Endothelial cell (in vitro differentiated cells): Measurements from ENCODE around the gene SPATA20. TPM values are rescaled to one million over a fixed set of nuclear protein-coding genes. Genes with fewer than 3 reads are reported as not detected.
A peak's percentile ranks its signal among the peaks of the same experiment; 100 is the strongest.

Experiments
- DNase-seq: peaks from one replicate; pipeline ENCODE4 v3.0.0; 2021; ENCODE audit warnings: low spot score
- H3K27ac Mint-ChIP-seq: one replicate; pipeline ENCODE4 v1.8.0; 2021; ENCODE audit warnings: mixed read lengths, inconsistent platforms; ENCODE audit not compliant: unreplicated experiment
- H3K27me3 Mint-ChIP-seq: one replicate; pipeline ENCODE4 v1.8.0; 2021; ENCODE audit warnings: mild to moderate bottlenecking, moderate library complexity, mixed read lengths, inconsistent platforms; ENCODE audit not compliant: unreplicated experiment
- H3K36me3 Mint-ChIP-seq: one replicate; pipeline ENCODE4 v1.8.0; 2021; ENCODE audit warnings: mild to moderate bottlenecking, low read depth, mixed read lengths, inconsistent platforms; ENCODE audit not compliant: unreplicated experiment
- H3K4me1 Mint-ChIP-seq: one replicate; pipeline ENCODE4 v1.8.0; 2021; ENCODE audit warnings: mild to moderate bottlenecking, mixed read lengths, inconsistent platforms; ENCODE audit not compliant: unreplicated experiment
- H3K4me3 Mint-ChIP-seq: one replicate; pipeline ENCODE4 v1.8.0; 2021; ENCODE audit warnings: mild to moderate bottlenecking, mixed read lengths, inconsistent platforms; ENCODE audit not compliant: unreplicated experiment
- H3K9me3 Mint-ChIP-seq: one replicate; pipeline ENCODE4 v1.8.0; 2021; ENCODE audit warnings: mixed read lengths, inconsistent platforms; ENCODE audit not compliant: unreplicated experiment
- total RNA-seq: library from RNA; stranded (reverse); fragmentation: NEBNext Ultra II Directional; extraction: Animal tissue kit (Norgen Biotek cat#: 25700); gene quantifications from one replicate; pipeline ENCODE4 v1.2.1, GENCODE V29; 2021; ENCODE audit not compliant: unreplicated experiment
- TF ChIP-seq, protein P1 (sequence below): fragments of 200-600 bp; sonication (generic); IDR thresholded peaks from one replicate; pipeline ENCODE4 v1.5.0; 2021; ENCODE audit warnings: antibody characterized with exemption; ENCODE audit not compliant: unreplicated experiment

SPATA20 gene
- total RNA-seq, 1 donor from 2014 or later, result 72.5 TPM

DNA sequence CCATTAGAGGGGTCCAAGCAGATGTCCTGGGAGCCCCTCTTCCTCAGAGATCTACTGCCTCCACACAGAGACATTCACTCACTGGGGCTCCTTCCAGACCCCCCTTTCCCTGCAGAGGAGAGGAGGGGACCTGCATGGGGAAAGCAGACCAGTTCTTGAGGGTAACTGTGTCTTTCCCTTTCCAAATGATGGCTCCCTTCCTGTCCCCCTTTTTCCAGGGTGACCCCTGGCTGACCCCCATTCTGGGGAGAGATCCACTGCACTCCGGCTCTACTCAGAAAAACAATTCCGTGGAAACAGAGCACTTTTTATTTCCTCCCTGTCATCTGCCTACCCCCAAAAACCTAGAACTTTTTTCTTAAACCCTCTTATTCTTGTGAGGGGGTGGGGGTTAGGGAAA, 19.9 kb downstream of the SPATA20 start:
- peaks cover 15% of the 10 kb centered on the region for H3K4me1 Mint-ChIP-seq
- TF ChIP-seq, protein P1, sequence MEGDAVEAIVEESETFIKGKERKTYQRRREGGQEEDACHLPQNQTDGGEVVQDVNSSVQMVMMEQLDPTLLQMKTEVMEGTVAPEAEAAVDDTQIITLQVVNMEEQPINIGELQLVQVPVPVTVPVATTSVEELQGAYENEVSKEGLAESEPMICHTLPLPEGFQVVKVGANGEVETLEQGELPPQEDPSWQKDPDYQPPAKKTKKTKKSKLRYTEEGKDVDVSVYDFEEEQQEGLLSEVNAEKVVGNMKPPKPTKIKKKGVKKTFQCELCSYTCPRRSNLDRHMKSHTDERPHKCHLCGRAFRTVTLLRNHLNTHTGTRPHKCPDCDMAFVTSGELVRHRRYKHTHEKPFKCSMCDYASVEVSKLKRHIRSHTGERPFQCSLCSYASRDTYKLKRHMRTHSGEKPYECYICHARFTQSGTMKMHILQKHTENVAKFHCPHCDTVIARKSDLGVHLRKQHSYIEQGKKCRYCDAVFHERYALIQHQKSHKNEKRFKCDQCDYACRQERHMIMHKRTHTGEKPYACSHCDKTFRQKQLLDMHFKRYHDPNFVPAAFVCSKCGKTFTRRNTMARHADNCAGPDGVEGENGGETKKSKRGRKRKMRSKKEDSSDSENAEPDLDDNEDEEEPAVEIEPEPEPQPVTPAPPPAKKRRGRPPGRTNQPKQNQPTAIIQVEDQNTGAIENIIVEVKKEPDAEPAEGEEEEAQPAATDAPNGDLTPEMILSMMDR, result no peak
- H3K36me3 Mint-ChIP-seq, result no peaks in the 10 kb centered on the region
- no peak for DNase-seq
- H3K4me3 Mint-ChIP-seq, result no peak overlapping the region
- peak overlapping the region; percentile 90 for H3K27ac Mint-ChIP-seq
- no peaks in the 10 kb centered on the region for H3K9me3 Mint-ChIP-seq
- peaks cover 47% of the 10 kb centered on the region for H3K27me3 Mint-ChIP-seq

DNA sequence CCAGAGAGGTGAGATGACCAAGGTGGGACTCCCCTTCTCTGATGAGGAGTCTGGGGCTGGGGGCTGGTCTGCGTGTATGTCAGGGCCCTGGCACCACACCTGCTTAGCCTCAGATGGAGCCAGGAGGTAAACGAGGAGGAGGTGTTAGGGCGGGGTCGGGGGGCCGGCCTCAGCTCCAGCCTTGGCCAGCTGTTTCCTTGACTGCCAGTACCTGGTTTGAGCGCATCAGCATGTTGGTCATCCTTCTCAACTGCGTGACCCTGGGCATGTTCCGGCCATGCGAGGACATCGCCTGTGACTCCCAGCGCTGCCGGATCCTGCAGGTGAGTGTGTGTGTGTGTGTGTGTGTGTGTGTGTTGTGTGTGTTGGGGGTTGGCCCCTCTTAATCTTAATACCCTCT, 21.7 kb downstream of the SPATA20 start:
- Mint-ChIP-seq H3K27ac (peak overlapping the region; percentile 52), H3K27me3 (peaks cover 39% of the 10 kb centered on the region), H3K9me3 (no peaks in the 10 kb centered on the region), H3K36me3 (no peaks in the 10 kb centered on the region), H3K4me3 (no peak overlapping the region), H3K4me1 (peaks cover 12% of the 10 kb centered on the region)
- no peak for DNase-seq
- TF ChIP-seq, protein P1, result no peak

DNA sequence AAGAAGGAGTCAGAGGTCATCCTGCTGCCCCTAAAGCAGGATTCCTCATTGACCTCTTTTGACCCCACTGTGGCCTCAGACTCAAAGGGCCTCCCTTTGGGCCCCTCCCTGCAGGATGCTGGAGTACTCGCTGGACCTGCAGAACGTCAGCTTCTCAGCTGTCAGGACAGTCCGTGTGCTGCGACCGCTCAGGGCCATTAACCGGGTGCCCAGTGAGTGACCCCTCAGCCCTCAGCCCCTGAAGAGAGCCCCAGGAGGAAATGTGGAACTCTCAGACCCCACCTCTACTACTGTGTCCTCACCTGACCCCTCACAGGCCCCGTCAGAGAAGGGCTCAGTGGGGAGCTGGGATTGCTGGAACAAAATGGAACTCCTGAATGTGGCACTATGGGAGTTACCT, 22.6 kb downstream of the SPATA20 start:
- TF ChIP-seq, protein P1, result no peak
- Mint-ChIP-seq H3K27ac (no peak overlapping the region), H3K4me3 (no peak overlapping the region), H3K36me3 (no peaks in the 10 kb centered on the region), H3K9me3 (no peaks in the 10 kb centered on the region), H3K4me1 (peaks cover 6% of the 10 kb centered on the region), H3K27me3 (peaks cover 34% of the 10 kb centered on the region)
- no peak for DNase-seq

DNA sequence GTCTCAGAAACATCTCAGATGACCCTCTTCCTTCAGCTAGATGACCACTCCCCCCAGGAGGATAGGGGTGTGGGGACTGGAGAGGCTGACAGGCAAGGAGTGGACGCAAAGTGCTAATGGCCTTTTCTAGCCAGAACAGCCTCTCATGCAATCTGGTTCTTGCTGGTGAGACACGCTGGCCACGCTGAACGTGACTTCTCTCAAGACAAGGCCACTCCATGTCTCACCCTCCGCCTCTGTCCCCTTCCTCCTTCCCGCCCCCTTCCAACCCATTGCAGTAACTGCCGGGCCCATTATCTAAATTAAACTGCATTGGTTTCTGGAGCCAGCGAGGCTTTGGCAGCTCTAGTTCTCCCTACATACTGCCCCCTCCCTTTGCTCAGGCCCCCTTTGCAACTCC, 23.1 kb downstream of the SPATA20 start:
- Mint-ChIP-seq H3K36me3 (no peaks in the 10 kb centered on the region), H3K4me3 (no peak overlapping the region), H3K4me1 (peaks cover 1% of the 10 kb centered on the region), H3K27ac (no peak overlapping the region), H3K9me3 (no peaks in the 10 kb centered on the region), H3K27me3 (peaks cover 34% of the 10 kb centered on the region)
- TF ChIP-seq, protein P1, result no peak
- DNase-seq, result no peak

DNA sequence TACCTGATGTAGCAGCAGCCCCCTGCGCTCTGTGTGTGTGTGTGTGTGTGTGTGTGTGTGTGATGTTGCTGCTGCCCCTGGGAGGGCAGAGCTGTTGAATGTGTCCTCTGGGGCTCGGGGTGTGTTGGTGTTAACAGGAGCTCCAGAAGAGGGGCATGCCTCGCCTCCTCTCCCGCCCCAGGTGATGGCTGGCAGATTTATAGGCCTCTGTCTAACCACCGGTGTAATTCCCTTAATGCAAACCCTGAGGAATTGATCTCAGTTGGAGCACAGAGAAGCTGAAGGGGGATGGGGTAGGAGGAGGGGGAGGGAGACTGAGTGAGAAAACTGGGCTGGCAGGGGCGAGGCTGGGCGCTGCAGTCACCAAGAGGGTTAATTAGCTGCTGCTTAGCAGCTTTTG, 23.6 kb downstream of the SPATA20 start:
- Mint-ChIP-seq H3K9me3 (no peaks in the 10 kb centered on the region), H3K27me3 (peaks cover 32% of the 10 kb centered on the region), H3K4me1 (no peaks in the 10 kb centered on the region), H3K4me3 (no peak overlapping the region), H3K27ac (no peak overlapping the region), H3K36me3 (no peaks in the 10 kb centered on the region)
- TF ChIP-seq, protein P1, result no peak
- DNase-seq, result no peak
